ENCODE results near the gene KIAA1671. TPM values are rescaled to one million over a fixed set of nuclear protein-coding genes. Genes with fewer than 3 reads are reported as not detected.
"Not testable (repeated sequence)": the region's sequence is repeated elsewhere in the genome, so short reads cannot be mapped to it uniquely, and the experiment has no call there.

KIAA1671 gene
- 12.8 TPM for total RNA-seq
- long read RNA-seq, partial matches to known transcripts = 0 of 3 reads
- long read RNA-seq, other reads (novel, unspliced or antisense) = 3 of 3 reads

- intact Hi-C loops (cut with DNase I) = loop anchor here (1.0 to 5.0 kb wide), 2 partner anchors 35 to 96 kb away; no protein-coding TSS in a partner anchor
- DNase-seq (ENCODE audit: missing footprints) = peak; percentile 93
- ATAC-seq = peak; percentile 98
Measured at GRCh38 chr22:24951942-24952836, at the start of gene KIAA1671. TSS of gene KIAA1671 (plus strand) at chr22:24952716. CDS start at chr22:25028000, 75,284 bp downstream.

DNA sequence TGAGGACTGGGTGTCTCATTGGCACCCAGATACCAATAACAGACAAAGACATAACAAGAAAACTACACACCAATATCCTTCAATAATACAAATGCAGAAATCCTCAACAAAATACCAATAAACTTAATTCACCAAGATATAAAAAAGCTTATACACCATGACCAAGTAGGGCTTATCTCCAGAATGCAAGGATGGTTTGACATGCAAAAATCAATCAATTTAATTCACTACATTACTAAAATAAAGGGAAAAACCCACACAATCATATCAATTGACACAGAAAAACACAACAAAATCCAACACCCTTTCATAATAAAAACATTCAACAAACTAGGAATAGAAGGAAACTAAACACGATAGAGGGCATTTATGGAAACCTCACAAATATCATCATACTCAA is 46.6 kb upstream of the KIAA1671 start:
- intact Hi-C loops (cut with DNase I) = no loop called here
- no peak for ATAC-seq

GRCh38 chr22:24907101-24907500 is 45.4 kb upstream of the KIAA1671 start:
- DNase-seq (ENCODE audit: missing footprints); ATAC-seq; intact Hi-C loops (cut with DNase I): not testable (repeated sequence)

More for the DNA sequence above, 46.6 kb upstream of the KIAA1671 start:
- DNase-seq (ENCODE audit: missing footprints) = no peak

DNA sequence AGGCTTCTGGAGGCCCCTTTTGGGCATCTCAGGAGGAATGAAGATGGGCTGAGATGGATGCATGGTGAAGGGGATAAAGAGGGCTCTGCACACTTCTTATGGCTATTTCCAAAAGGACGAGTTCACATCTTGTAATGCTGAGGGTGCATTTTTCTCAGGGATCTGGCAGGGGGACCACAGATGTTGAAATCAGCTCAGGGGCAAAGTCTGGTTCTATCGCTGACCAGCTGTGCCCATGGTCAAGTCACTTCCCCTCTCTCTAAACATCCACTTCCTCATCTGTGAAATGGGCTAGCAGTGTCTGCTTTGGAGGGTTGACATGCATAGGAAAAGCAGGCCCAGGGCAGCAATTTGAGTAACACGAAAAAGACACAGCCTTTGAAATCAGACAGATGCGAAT is 32.5 kb upstream of the KIAA1671 start:
- DNase-seq (ENCODE audit: missing footprints) = no peak
- ATAC-seq = no peak
- intact Hi-C loops (cut with DNase I) = no loop called here

DNA sequence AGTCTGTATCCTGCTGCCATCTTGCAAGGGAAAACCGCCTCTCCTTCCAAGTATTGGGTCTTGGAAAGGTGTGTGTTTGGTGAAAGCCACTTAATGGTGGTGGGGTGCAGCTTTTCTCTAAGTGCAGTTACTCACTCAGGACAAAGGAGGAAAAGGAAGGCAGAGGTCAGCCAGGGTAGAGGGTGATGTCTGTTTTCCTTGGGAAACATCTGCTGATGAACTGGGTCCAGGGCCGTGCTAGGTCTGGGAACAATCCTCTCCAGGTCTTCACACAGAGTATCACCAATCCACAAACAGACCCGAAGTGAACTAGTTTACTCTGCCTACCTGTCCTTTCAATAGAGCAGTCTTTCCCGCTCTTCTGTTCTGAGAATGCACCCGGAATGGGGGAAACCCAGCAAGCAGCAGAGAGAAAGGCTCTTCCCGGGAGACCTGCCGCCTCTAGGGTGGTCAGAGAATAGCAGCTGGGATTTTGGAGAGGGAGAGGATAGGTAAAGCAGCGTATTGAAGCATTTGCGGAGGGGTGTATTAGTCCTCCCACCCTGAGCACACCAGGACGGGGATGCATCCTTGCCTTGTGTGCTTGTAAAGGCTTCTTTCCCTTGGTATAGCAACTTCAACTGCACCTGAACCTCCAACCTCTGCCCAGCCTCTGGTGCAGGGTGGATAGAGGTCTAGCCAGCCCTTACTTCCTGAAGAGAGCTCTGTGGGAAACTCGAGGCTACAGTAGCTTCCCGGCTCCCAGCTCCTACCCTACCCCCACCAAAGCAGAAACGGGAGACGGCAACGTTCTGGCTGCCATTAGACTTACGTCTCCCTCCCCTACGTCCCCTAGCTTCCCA is 26.7 kb upstream of the KIAA1671 start:
- intact Hi-C loops (cut with DNase I) = no loop called here
- no peak for DNase-seq (ENCODE audit: missing footprints)
- no peak for ATAC-seq

GRCh38 chr22:24926428-24926725 is 26.1 kb upstream of the KIAA1671 start:
- ATAC-seq (no peak), DNase-seq (ENCODE audit: missing footprints) (no peak)
- intact Hi-C loops (cut with DNase I) = no loop called here

DNA sequence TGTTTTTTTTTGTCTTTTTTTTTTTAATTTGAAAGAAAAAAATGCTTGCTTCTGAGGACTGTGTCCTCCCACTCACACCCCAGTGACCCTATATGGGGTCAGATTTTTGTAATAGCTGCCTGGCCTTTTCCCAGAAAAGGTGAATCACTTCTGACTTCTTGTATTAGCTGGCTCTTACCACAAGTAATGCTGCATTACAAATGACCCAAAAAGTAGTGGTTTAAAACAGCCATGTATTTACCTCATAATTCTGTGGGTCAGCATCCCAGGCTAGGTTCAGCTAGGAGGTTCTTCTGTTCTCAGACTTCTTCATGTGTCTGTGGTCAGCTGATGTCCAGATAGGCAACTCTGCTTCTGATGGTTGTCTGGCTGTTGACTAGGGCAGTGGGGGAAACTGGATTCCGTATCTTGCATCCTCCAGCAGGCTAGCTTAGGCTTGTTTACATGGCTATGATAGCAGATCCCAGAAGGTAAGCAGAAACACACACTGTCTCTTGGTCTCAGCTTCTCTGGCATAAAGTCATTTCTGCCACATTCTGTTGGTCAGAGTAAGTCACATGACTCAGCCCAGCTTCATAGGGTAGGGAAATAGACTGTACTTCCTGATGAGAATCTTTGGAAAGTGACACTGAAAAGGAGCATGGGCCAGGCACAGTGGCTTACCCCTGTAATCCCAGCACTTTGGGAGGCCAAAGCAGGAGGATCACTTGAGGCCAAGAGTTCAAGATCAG is 25.5 kb upstream of the KIAA1671 start:
- ATAC-seq = no peak
- no peak for DNase-seq (ENCODE audit: missing footprints)
- intact Hi-C loops (cut with DNase I) = no loop called here

- intact Hi-C loops (cut with DNase I) = no loop called here
- DNase-seq (ENCODE audit: missing footprints) (no peak), ATAC-seq (no peak)
Measured at GRCh38 chr22:24928322-24928721, 24.2 kb upstream of the KIAA1671 start.

DNA sequence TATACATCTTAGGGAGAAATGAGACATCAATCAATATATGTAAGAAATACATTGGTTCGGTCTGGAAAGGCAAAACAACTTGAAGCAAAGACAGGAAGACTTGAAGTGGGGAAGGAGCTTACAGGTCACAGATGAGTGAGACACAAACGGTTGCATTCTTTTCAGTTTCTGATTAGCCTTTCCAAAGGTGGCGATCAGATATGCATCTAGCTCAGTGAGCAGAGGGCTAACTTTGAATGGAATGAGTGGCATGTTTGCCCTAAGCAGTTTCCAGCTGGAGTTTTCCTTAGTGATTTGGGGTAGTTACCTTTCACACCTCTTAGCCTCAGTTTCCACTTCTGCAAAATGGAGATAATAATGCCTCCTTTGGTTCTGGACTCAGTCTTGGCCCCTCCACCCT is 21.8 kb upstream of the KIAA1671 start:
- ATAC-seq (no peak), DNase-seq (ENCODE audit: missing footprints) (no peak)
- intact Hi-C loops (cut with DNase I) = no loop called here

GRCh38 chr22:24935771-24936483 is 16.6 kb upstream of the KIAA1671 start:
- DNase-seq (ENCODE audit: missing footprints) (no peak), ATAC-seq (no peak)
- intact Hi-C loops (cut with DNase I) = loop anchor here (5.0 kb wide), 1 partner anchor 121 kb away; no protein-coding TSS in a partner anchor

- intact Hi-C loops (cut with DNase I) = loop anchor here (5.0 kb wide), 1 partner anchor 120 kb away; no protein-coding TSS in a partner anchor
- DNase-seq (ENCODE audit: missing footprints) (no peak), ATAC-seq (no peak)
Measured at GRCh38 chr22:24937114-24937513, 15.4 kb upstream of the KIAA1671 start.

- no peak for DNase-seq (ENCODE audit: missing footprints)
- intact Hi-C loops (cut with DNase I) = loop anchor here (5.0 kb wide), 1 partner anchor 118 kb away; no protein-coding TSS in a partner anchor
- ATAC-seq = no peak
Measured at GRCh38 chr22:24938741-24939341, 13.7 kb upstream of the KIAA1671 start.

- DNase-seq (ENCODE audit: missing footprints) (no peak), ATAC-seq (no peak)
- intact Hi-C loops (cut with DNase I) = no loop called here
Measured at GRCh38 chr22:24942301-24942700, 10.2 kb upstream of the KIAA1671 start.

DNA sequence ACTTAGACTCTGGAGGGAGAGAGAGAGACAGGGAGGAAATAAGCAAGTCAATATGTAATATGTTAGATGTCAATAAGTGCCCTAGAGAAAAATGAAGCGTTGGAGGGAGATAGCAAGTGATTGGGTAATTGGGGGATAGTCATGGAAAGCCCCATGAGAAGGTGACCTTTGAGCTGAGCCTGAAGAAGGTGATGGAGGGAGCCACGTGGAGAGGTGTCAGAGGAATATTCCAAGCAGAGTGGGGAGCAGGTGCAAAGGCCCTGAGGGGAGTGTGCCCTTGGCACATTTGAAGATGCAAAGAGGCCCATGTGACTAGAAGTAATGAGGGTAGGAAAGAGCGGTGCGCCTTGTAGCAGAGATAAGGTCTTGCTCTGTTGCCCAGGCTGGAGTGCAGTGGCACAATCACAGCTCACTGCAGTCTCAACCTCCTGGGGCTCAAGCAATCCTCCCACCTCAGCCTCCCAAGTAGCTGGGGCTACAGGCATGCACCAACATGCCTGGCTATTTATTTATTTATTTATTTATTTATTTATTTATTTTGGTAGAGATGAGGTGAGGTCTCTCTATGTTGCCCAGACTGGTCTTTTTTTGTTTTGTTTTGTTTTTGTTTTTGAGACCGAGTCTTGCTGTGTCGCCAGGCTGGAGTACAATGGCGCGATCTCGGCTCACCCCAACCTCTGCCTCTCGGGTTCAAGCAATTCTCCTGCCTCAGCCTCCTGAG is 8.1 kb upstream of the KIAA1671 start:
- intact Hi-C loops (cut with DNase I) = no loop called here
- DNase-seq (ENCODE audit: missing footprints) = no peak
- no peak for ATAC-seq

DNA sequence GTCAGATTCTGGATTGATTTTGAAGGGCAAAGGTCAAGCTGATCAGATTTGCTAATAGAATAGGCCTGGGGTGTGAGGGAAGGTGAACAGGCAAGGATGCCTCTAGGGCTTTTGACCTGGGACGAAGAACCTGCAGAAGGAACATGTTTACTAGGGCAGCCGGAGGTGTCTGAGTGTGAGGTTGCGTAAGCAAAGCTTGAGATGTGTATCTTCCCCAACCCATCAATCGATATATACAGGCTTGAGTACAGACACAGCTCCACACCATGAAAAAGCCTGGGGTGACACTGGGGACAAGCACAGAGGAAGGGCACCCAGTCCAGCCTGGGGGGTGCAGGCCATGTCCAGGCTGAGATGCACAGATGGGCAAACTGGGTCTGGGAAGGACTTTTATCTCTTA is 7.1 kb upstream of the KIAA1671 start:
- ATAC-seq (no peak), DNase-seq (ENCODE audit: missing footprints) (no peak)
- intact Hi-C loops (cut with DNase I) = no loop called here

DNA sequence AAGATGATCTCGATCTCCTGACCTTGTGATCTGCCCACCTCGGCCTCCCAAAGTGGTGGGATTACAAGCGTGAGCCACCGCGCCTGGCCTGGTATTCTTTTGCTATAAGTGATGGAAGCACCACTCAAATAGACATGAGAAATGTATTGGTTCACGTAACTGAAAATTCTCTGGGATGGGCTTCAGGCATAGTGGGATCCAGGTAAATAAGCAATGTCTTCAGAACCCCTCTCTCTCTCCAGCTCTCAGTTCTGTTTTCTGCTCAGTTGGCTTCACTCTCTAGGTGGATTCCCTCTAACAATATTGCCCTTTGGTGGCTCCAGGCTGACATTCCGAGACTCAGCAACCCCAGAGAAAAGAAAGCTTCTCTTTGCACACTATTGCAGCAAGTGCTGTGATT is 5.1 kb upstream of the KIAA1671 start:
- intact Hi-C loops (cut with DNase I) = no loop called here
- ATAC-seq (no peak), DNase-seq (ENCODE audit: missing footprints) (no peak)

GRCh38 chr22:24947881-24948280 is 4.6 kb upstream of the KIAA1671 start:
- no peak for DNase-seq (ENCODE audit: missing footprints)
- intact Hi-C loops (cut with DNase I) = no loop called here
- ATAC-seq = no peak

Measured in Right ventricle myocardium inferior (tissue), 1 donor.